Cerebellar nuclear complex (tissue), 1 donor: ENCODE measurements around the gene B3GNT9.

ENCODE experiments used
- DNase-seq, 2 experiments: peaks; one replicate each; lab custom pipeline; 2025; lab: John Stamatoyannopoulos, UW

B3GNT9 gene

GRCh38 chr16:67167588-67167987, 16.8 kb upstream of the B3GNT9 start:
- DNase-seq: no peak

- DNase-seq: no peak
Observed at GRCh38 chr16:67166598-67167168, 15.9 kb upstream of the B3GNT9 start.

GRCh38 chr16:67166110-67166547, 15.3 kb upstream of the B3GNT9 start:
- DNase-seq: no peak

- DNase-seq: no peak
Observed at GRCh38 chr16:67165121-67166078, 14.6 kb upstream of the B3GNT9 start.

- DNase-seq: no peak
Observed at GRCh38 chr16:67164599-67165061, 13.8 kb upstream of the B3GNT9 start, which contains the start of gene HSF4. Gene HSF4, plus strand, starts transcription at chr16:67164745. Its CDS starts 67 bp downstream, at chr16:67164812.

- DNase-seq: no peak
Observed at GRCh38 chr16:67163999-67164558, 13.3 kb upstream of the B3GNT9 start.

GRCh38 chr16:67163164-67163998, 12.6 kb upstream of the B3GNT9 start:
- peak in 1 of 2 experiments; percentile 48 for DNase-seq

- no peak for DNase-seq
Observed at GRCh38 chr16:67162506-67163163, 11.8 kb upstream of the B3GNT9 start.

GRCh38 chr16:67161595-67162058, 10.8 kb upstream of the B3GNT9 start:
- peak in 1 of 2 experiments; percentile 27 for DNase-seq

GRCh38 chr16:67158637-67159600, 8.1 kb upstream of the B3GNT9 start:
- no peak for DNase-seq

GRCh38 chr16:67157892-67158635, 7.3 kb upstream of the B3GNT9 start:
- no peak for DNase-seq

- no peak for DNase-seq
Observed at GRCh38 chr16:67157106-67157748, 6.4 kb upstream of the B3GNT9 start.

GRCh38 chr16:67156143-67156844, 5.5 kb upstream of the B3GNT9 start:
- DNase-seq: no peak

GRCh38 chr16:67155295-67156142, 4.7 kb upstream of the B3GNT9 start:
- no peak for DNase-seq

- DNase-seq: no peak
Observed at GRCh38 chr16:67154578-67155294, 3.9 kb upstream of the B3GNT9 start.

- DNase-seq: no peak
Observed at GRCh38 chr16:67151431-67152097, 766 bp upstream of the B3GNT9 start.
